HUES6 (cell line): ENCODE data around the gene PARP12.

Experiments
- H3K27ac ChIP-seq: 2 replicates; pipeline ENCODE4 v1.7.0; 2013; ENCODE audit warnings: low read depth, mild to moderate bottlenecking, low read length, inconsistent platforms
- H3K27me3 ChIP-seq: 2 replicates; pipeline ENCODE4 v1.6.1; 2013; ENCODE audit warnings: low read length; ENCODE audit not compliant: control insufficient read depth, insufficient read depth
- H3K36me3 ChIP-seq: 2 replicates; pipeline ENCODE4 v1.6.1; 2013; ENCODE audit warnings: low read length; ENCODE audit not compliant: control insufficient read depth, insufficient read depth
- H3K4me1 ChIP-seq: 2 replicates; pipeline ENCODE4 v1.6.1; 2013; ENCODE audit warnings: low read length; ENCODE audit not compliant: control insufficient read depth, insufficient read depth
- H3K4me3 ChIP-seq: 2 replicates; pipeline ENCODE4 v1.5.1; 2013; ENCODE audit warnings: low read depth, low read length
- H3K9ac ChIP-seq: one replicate; pipeline ENCODE4 v1.6.1; 2013; ENCODE audit warnings: mild to moderate bottlenecking, low read length
- H3K9me3 ChIP-seq: 2 replicates; pipeline ENCODE4 v1.6.1; 2013; ENCODE audit warnings: low read depth, low read length; ENCODE audit not compliant: control insufficient read depth, insufficient read depth

The PARP12 gene

GRCh38 chr7:139990571-139991268 is 72.0 kb downstream of the PARP12 start:
- Histone ChIP-seq H3K36me3 (no peaks in the 10 kb centered on the region), H3K9me3 (no peaks in the 10 kb centered on the region), H3K4me1 (peaks cover 14% of the 10 kb centered on the region), H3K27ac (no peak overlapping the region), H3K27me3 (no peaks in the 10 kb centered on the region), H3K4me3 (no peak overlapping the region), H3K9ac (no peak overlapping the region)

GRCh38 chr7:139990142-139990535 is 72.6 kb downstream of the PARP12 start:
- H3K27ac ChIP-seq: no peak overlapping the region
- H3K4me3 ChIP-seq: no peak overlapping the region
- H3K4me1 ChIP-seq: peaks cover 14% of the 10 kb centered on the region
- no peak overlapping the region for H3K9ac ChIP-seq
- no peaks in the 10 kb centered on the region for H3K36me3 ChIP-seq
- H3K27me3 ChIP-seq: no peaks in the 10 kb centered on the region
- H3K9me3 ChIP-seq: no peaks in the 10 kb centered on the region

GRCh38 chr7:139989366-139990141 is 73.2 kb downstream of the PARP12 start:
- H3K9me3 ChIP-seq: no peaks in the 10 kb centered on the region
- H3K4me1 ChIP-seq: peaks cover 14% of the 10 kb centered on the region
- no peak overlapping the region for H3K9ac ChIP-seq
- no peaks in the 10 kb centered on the region for H3K36me3 ChIP-seq
- no peaks in the 10 kb centered on the region for H3K27me3 ChIP-seq
- no peak overlapping the region for H3K27ac ChIP-seq
- no peak overlapping the region for H3K4me3 ChIP-seq

- Histone ChIP-seq H3K27me3 (no peaks in the 10 kb centered on the region), H3K9ac (no peak overlapping the region), H3K4me1 (peaks cover 14% of the 10 kb centered on the region), H3K36me3 (no peaks in the 10 kb centered on the region), H3K9me3 (no peaks in the 10 kb centered on the region), H3K4me3 (no peak overlapping the region), H3K27ac (no peak overlapping the region)
These were observed 74.8 kb downstream of the PARP12 start for GRCh38 chr7:139987691-139988516.

- Histone ChIP-seq H3K4me1 (peaks cover 14% of the 10 kb centered on the region), H3K27me3 (no peaks in the 10 kb centered on the region), H3K36me3 (no peaks in the 10 kb centered on the region), H3K27ac (no peak overlapping the region), H3K4me3 (no peak overlapping the region), H3K9me3 (no peaks in the 10 kb centered on the region), H3K9ac (no peak overlapping the region)
These were observed 76.9 kb downstream of the PARP12 start for GRCh38 chr7:139985811-139986210.

GRCh38 chr7:139984642-139985539 is 77.9 kb downstream of the PARP12 start:
- H3K9ac ChIP-seq: no peak overlapping the region
- no peaks in the 10 kb centered on the region for H3K9me3 ChIP-seq
- H3K4me3 ChIP-seq: no peak overlapping the region
- H3K27me3 ChIP-seq: no peaks in the 10 kb centered on the region
- H3K4me1 ChIP-seq: peaks cover 9% of the 10 kb centered on the region
- no peaks in the 10 kb centered on the region for H3K36me3 ChIP-seq
- no peak overlapping the region for H3K27ac ChIP-seq

- Histone ChIP-seq H3K27ac (no peak overlapping the region), H3K36me3 (no peaks in the 10 kb centered on the region), H3K9me3 (no peaks in the 10 kb centered on the region)
These were observed 79.5 kb downstream of the PARP12 start for GRCh38 chr7:139982927-139983920.

GRCh38 chr7:139981511-139981895 is 81.2 kb downstream of the PARP12 start:
- Histone ChIP-seq H3K27ac (no peak overlapping the region), H3K4me3 (no peak overlapping the region), H3K9me3 (no peaks in the 10 kb centered on the region), H3K36me3 (no peaks in the 10 kb centered on the region), H3K9ac (no peak overlapping the region), H3K27me3 (no peaks in the 10 kb centered on the region), H3K4me1 (no peaks in the 10 kb centered on the region)

More at GRCh38 chr7:139982927-139983920, 79.5 kb downstream of the PARP12 start:
- Histone ChIP-seq H3K27me3 (no peaks in the 10 kb centered on the region), H3K9ac (no peak overlapping the region), H3K4me3 (no peak overlapping the region), H3K4me1 (no peaks in the 10 kb centered on the region)

- Histone ChIP-seq H3K36me3 (no peaks in the 10 kb centered on the region), H3K9ac (no peak overlapping the region), H3K27ac (no peak overlapping the region), H3K4me3 (no peak overlapping the region), H3K27me3 (no peaks in the 10 kb centered on the region), H3K9me3 (no peaks in the 10 kb centered on the region), H3K4me1 (peaks cover 32% of the 10 kb centered on the region)
These were observed 85.7 kb downstream of the PARP12 start for GRCh38 chr7:139976838-139977656.
